Endometrial microvascular endothelial cells (primary cell): ENCODE data around the gene MGAM2. TPM values are rescaled to one million over a fixed set of nuclear protein-coding genes. Genes with fewer than 3 reads are reported as not detected.

Experiments used
- in situ Hi-C: cut with HindIII; loops from 2 replicates; pipeline ENCODE4 v1.10.0; 2017; ENCODE audit warnings: low sequenced_read_pairs, low pct_unique_long_range_greater_than_20kb; ENCODE audit errors: inconsistent ontology term
- total RNA-seq: library from RNA; depleted of rRNA; stranded (reverse); fragments of >200 nt; gene quantifications from one replicate; pipeline ENCODE4 v1.2.3, GENCODE V29; 2015; ENCODE audit errors: inconsistent ontology term

MGAM2 gene
- total RNA-seq, 1 donor from 2014 or later: not detected

GRCh38 chr7:142248166-142249160 is 136.9 kb downstream of the MGAM2 start:
- in situ Hi-C loops: no loop called here

GRCh38 chr7:142249918-142250317 is 138.4 kb downstream of the MGAM2 start:
- in situ Hi-C loops: no loop called here

DNA sequence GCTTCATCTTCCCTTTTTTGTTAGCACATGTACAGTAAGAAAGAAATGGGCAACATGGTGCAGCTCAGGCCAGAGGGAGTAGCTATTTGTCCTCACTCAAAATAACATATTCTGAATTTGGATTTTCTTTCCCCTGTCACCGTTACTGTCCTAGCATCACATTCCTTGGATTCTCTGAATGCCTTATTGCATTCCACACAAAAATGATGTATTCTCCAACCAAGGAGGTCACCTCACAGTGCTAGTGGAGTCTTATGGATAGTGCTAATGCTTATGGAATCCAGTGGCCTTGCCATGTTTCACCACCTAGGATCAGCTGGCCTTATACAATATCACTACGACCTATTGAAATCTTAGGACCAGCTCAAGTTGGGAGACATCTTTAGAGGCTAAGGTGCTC is 139.2 kb downstream of the MGAM2 start:
- in situ Hi-C loops: no loop called here

DNA sequence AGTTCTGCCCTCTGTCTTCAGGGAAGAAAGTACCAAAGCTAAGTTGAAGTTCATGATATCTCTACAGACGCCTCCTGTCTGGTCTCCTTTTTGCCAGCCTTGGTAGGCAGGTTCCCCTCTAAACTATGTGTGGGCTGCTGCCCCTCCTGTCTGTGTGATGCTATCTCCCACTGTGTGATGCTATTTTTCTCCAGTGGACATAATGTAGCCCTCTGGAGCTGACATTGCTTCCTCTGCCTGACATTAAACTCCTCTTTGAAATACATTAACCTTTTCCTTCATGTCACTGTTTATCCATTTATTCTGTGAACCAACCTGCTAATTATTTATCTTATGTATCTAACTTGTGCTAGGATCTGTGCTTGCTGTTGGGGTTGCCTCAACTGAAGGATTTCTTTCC is 146.4 kb downstream of the MGAM2 start, which contains the start of gene PRSS58:
TSS of gene PRSS58 (minus strand) at position 101 of the 400 bp plus-strand sequence. CDS start 351 bp downstream, outside the sequence.
- in situ Hi-C loops: no loop called here

- in situ Hi-C loops: no loop called here
Measured at GRCh38 chr7:142263598-142264380, 152.3 kb downstream of the MGAM2 start.

Other genes with a start within 250 kb of the MGAM2 start
- not detected for gene OR9A4, start 195.3 kb upstream of the MGAM2 start, total RNA-seq
- gene CLEC5A, start 164.7 kb upstream of the MGAM2 start, total RNA-seq: not detected
- gene TAS2R38, start 137.9 kb upstream of the MGAM2 start, total RNA-seq: not detected
- not detected for gene MGAM, start 115.8 kb upstream of the MGAM2 start, total RNA-seq
- gene PRSS58, start 146.3 kb downstream of the MGAM2 start, total RNA-seq: not detected